Measurements from ENCODE around the gene SYP. TPM values are rescaled to one million over a fixed set of nuclear protein-coding genes. Genes with fewer than 3 reads are reported as not detected.

SYP gene
- total RNA-seq, result 273 TPM

GRCh38 chrX:49199906-49200771, at the start of gene SYP:
Gene SYP (minus strand): TSS chrX:49200193. CDS start chrX:49200186, 7 bp downstream.

GRCh38 chrX:49233176-49233575, 33.2 kb upstream of the SYP start, which contains the start of gene CACNA1F:
Gene CACNA1F (minus strand): TSS chrX:49233340. CDS start chrX:49233309, 31 bp downstream.

GRCh38 chrX:49186125-49187027, 13.6 kb downstream of the SYP start, which contains the start of gene PRICKLE3:
Gene PRICKLE3 (minus strand): TSS chrX:49186373. CDS start chrX:49186297, 76 bp downstream.

GRCh38 chrX:49171752-49172279, 28.2 kb downstream of the SYP start, which contains the start of gene PLP2:
Gene PLP2 (plus strand): TSS chrX:49171898. CDS start chrX:49172001, 103 bp downstream.

GRCh38 chrX:49162620-49163019, 37.4 kb downstream of the SYP start, which contains the start of gene MAGIX:
Gene MAGIX (plus strand): TSS chrX:49162758. CDS start chrX:49162890, 132 bp downstream.

Small RNAs within 50 kb of the gene (small RNA-seq; reads per million reads assigned to genes)
- gene RN7SL262P, result not detected

Other genes with a start within 250 kb of the SYP start
- 29.3 TPM for gene OTUD5, start 242.6 kb downstream of the SYP start, total RNA-seq
- gene KCND1, start 228.3 kb downstream of the SYP start, total RNA-seq, result 4.2 TPM
- gene GRIPAP1, start 197.9 kb downstream of the SYP start, total RNA-seq, result 38.8 TPM
- 13.6 TPM for gene TFE3, start 156.8 kb downstream of the SYP start, total RNA-seq
- gene CCDC120, start 141.2 kb downstream of the SYP start, total RNA-seq, result 3.5 TPM
- 11.5 TPM for gene PRAF2, start 126.2 kb downstream of the SYP start, total RNA-seq
- gene WDR45, start 120.3 kb downstream of the SYP start, total RNA-seq, result 23.8 TPM
- 22.4 TPM for gene GPKOW, start 76.5 kb downstream of the SYP start, total RNA-seq
- 2.8 TPM for gene MAGIX, start 37.4 kb downstream of the SYP start, total RNA-seq
- gene PLP2, start 28.3 kb downstream of the SYP start, total RNA-seq, result 3.5 TPM
- 0.69 TPM for gene PRICKLE3, start 13.8 kb downstream of the SYP start, total RNA-seq
- not detected for gene CACNA1F, start 33.1 kb upstream of the SYP start, total RNA-seq
- gene CCDC22, start 35.3 kb upstream of the SYP start, total RNA-seq, result 6.7 TPM
- gene FOXP3, start 64.5 kb upstream of the SYP start, total RNA-seq, result not detected
- gene PPP1R3F, start 69.6 kb upstream of the SYP start, total RNA-seq, result 15.7 TPM
- not detected for gene GAGE10, start 103.5 kb upstream of the SYP start, total RNA-seq
- not detected for gene GAGE12J, start 121.8 kb upstream of the SYP start, total RNA-seq
- not detected for gene GAGE13, start 131.4 kb upstream of the SYP start, total RNA-seq

Data from diencephalon (tissue), 1 donor.